H1 (cell line): ENCODE measurements around the gene ADAMTS6. TPM values are rescaled to one million over a fixed set of nuclear protein-coding genes. Genes with fewer than 3 reads are reported as not detected.

Source experiments
- CTCF ChIA-PET: fragments of 300-600 bp; sonication (Branson Sonifier 250); formaldehyde crosslinking; loops from one replicate; lab custom pipeline; 2021; ENCODE audit not compliant: partially characterized antibody; lab: Charles Lee
- POLR2A ChIA-PET: fragments of 300-600 bp; sonication (Branson Sonifier 250); formaldehyde crosslinking; loops from one replicate; lab custom pipeline; 2021; ENCODE audit warnings: inconsistent platforms; ENCODE audit not compliant: partially characterized antibody; lab: Charles Lee
- DNase-seq, 2 experiments: peaks; one replicate each; pipeline versions ENCODE4 v3.0.0 to v3.0.0-alpha.2; 2010 to 2022; ENCODE audit warnings: low spot score in 2 of 2, low read depth in 1 of 2, mixed read lengths in 1 of 2
- FAIRE-seq: peaks from 2 replicates; lab custom pipeline; 2011; peaks lifted over from hg19 to GRCh38; lab: Jason Lieb, UNC
- H2AFZ ChIP-seq: 2 replicates; pipeline ENCODE4 v1.8.1; 2012; ENCODE audit warnings: low read length, inconsistent platforms
- H2AK5ac ChIP-seq: 2 replicates; pipeline ENCODE4 v1.6.1; 2013; ENCODE audit warnings: low read depth, low read length
- H2BK120ac ChIP-seq: replicated peaks from 2 replicates; pipeline ENCODE3; 2013; ENCODE audit warnings: low read depth, low read length, inconsistent platforms
- H2BK12ac ChIP-seq: 2 replicates; pipeline ENCODE4 v1.6.1; 2013; ENCODE audit warnings: low read depth, low read length
- H2BK15ac ChIP-seq: 2 replicates; pipeline ENCODE4 v1.6.1; 2013; ENCODE audit warnings: low read length
- H2BK20ac ChIP-seq: 2 replicates; pipeline ENCODE4 v1.6.1; 2013; ENCODE audit warnings: low read length
- H2BK5ac ChIP-seq: 2 replicates; pipeline ENCODE4 v1.6.1; 2013; ENCODE audit warnings: low read depth, low read length
- H3K14ac ChIP-seq: 2 replicates; pipeline ENCODE4 v1.6.1; 2013; ENCODE audit warnings: inconsistent platforms; ENCODE audit not compliant: insufficient read length
- H3K18ac ChIP-seq: 2 replicates; pipeline ENCODE4 v1.6.1; 2013; ENCODE audit warnings: low read length; ENCODE audit errors: extremely low read depth
- H3K23ac ChIP-seq: 2 replicates; pipeline ENCODE4 v1.6.1; 2013; ENCODE audit warnings: inconsistent platforms; ENCODE audit not compliant: insufficient read length
- H3K23me2 ChIP-seq: 2 replicates; pipeline ENCODE4 v1.6.1; 2013; ENCODE audit warnings: low read depth, low read length
- H3K27ac ChIP-seq: 2 replicates; pipeline ENCODE4 v1.6.1; 2011; ENCODE audit warnings: low read depth, low read length, inconsistent platforms
- H3K27me3 ChIP-seq, 4 experiments: replicated peaks in 1 of 4; 1 replicate in 1 of 4; 2 replicates in 3 of 4; pipeline versions ENCODE4 v1.6.1 to v1.8.1; 2011 to 2013; ENCODE audit warnings: low read length in 3 of 4, mild to moderate bottlenecking in 3 of 4, inconsistent platforms in 2 of 4, mixed read lengths in 2 of 4, moderate library complexity in 1 of 4; ENCODE audit not compliant: control insufficient read depth in 3 of 4, insufficient read depth in 3 of 4; ENCODE audit errors: extremely low read depth in 1 of 4
- H3K36me3 ChIP-seq, 4 experiments: 2 replicates each; pipeline versions ENCODE4 v1.6.1 to v1.8.1; 2011 to 2013; ENCODE audit warnings: mild to moderate bottlenecking in 4 of 4, low read length in 3 of 4, moderate library complexity in 2 of 4, control low read depth in 1 of 4, inconsistent platforms in 1 of 4; ENCODE audit not compliant: insufficient read depth in 4 of 4, control insufficient read depth in 2 of 4
- H3K4ac ChIP-seq: replicated peaks from 2 replicates; pipeline ENCODE3; 2013; ENCODE audit warnings: low read length, low read depth, mixed read lengths, inconsistent platforms; ENCODE audit not compliant: insufficient read length
- H3K4me1 ChIP-seq, 4 experiments: replicated peaks in 1 of 4; 1 replicate in 1 of 4; 2 replicates in 3 of 4; pipeline versions ENCODE4 v1.6.1 to v1.8.1; 2011 to 2013; ENCODE audit warnings: low read length in 3 of 4, inconsistent platforms in 2 of 4, mixed read lengths in 1 of 4; ENCODE audit not compliant: insufficient read depth in 4 of 4, control insufficient read depth in 3 of 4
- H3K4me2 ChIP-seq, 2 experiments: 2 replicates each; pipeline versions ENCODE4 v1.6.1 to v1.8.1; 2011 to 2013; ENCODE audit warnings: low read depth in 2 of 2, low read length in 2 of 2, control low read depth in 1 of 2, inconsistent platforms in 1 of 2, mild to moderate bottlenecking in 1 of 2; ENCODE audit not compliant: insufficient read depth in 1 of 2
- H3K4me3 ChIP-seq, 4 experiments: fragments of 200-600, 300-600 bp in 1 of 4; sonication (generic), shearing (Covaris generic), sonication (Bioruptor Twin) in 1 of 4; 2 replicates each; pipeline versions ENCODE4 v1.5.1 to v1.8.1; 2011 to 2016; ENCODE audit warnings: low read length in 4 of 4, low read depth in 3 of 4, control low read depth in 2 of 4, inconsistent platforms in 2 of 4, mild to moderate bottlenecking in 2 of 4, mixed read lengths in 1 of 4, moderate library complexity in 1 of 4; ENCODE audit not compliant: insufficient read depth in 2 of 4; ENCODE audit errors: extremely low read depth in 1 of 4
- H3K56ac ChIP-seq: replicated peaks from 2 replicates; pipeline ENCODE3; 2013; ENCODE audit warnings: low read depth, mild to moderate bottlenecking, mixed read lengths, low read length, inconsistent platforms; ENCODE audit not compliant: insufficient read length
- H3K79me1 ChIP-seq: 2 replicates; pipeline ENCODE4 v1.6.1; 2013; ENCODE audit warnings: low read depth, low read length, control low read depth
- H3K79me2 ChIP-seq, 2 experiments: 2 replicates each; pipeline versions ENCODE4 v1.6.1 to v1.8.1; 2012 to 2013; ENCODE audit warnings: low read length in 2 of 2, mild to moderate bottlenecking in 2 of 2, inconsistent platforms in 1 of 2; ENCODE audit not compliant: insufficient read depth in 2 of 2, control insufficient read depth in 1 of 2
- H3K9ac ChIP-seq, 4 experiments: replicated peaks in 1 of 4; 1 replicate in 1 of 4; 2 replicates in 3 of 4; pipeline versions ENCODE4 v1.6.1 to v1.8.1; 2011 to 2013; ENCODE audit warnings: low read depth in 3 of 4, low read length in 3 of 4, control low read depth in 2 of 4, mild to moderate bottlenecking in 2 of 4, moderate library complexity in 2 of 4, inconsistent platforms in 1 of 4; ENCODE audit errors: extremely low read depth in 1 of 4
- H3K9me3 ChIP-seq, 2 experiments: 2 replicates each; pipeline versions ENCODE4 v1.6.1 to v1.8.1; 2012 to 2013; ENCODE audit warnings: mild to moderate bottlenecking in 2 of 2, moderate library complexity in 2 of 2, control low read depth in 1 of 2, inconsistent platforms in 1 of 2, low read depth in 1 of 2, low read length in 1 of 2, mixed read lengths in 1 of 2; ENCODE audit not compliant: insufficient read depth in 2 of 2
- H4K20me1 ChIP-seq, 2 experiments: replicated peaks in 1 of 2; 2 replicates each; pipeline versions ENCODE3 to v1.8.1; 2011 to 2013; ENCODE audit warnings: inconsistent platforms in 2 of 2, low read length in 2 of 2, mild to moderate bottlenecking in 1 of 2; ENCODE audit not compliant: insufficient read depth in 2 of 2, control insufficient read depth in 1 of 2
- H4K5ac ChIP-seq: 2 replicates; pipeline ENCODE4 v1.6.1; 2013; ENCODE audit warnings: low read length, low read depth, mixed read lengths, inconsistent platforms; ENCODE audit not compliant: insufficient read length
- H4K8ac ChIP-seq: 2 replicates; pipeline ENCODE4 v1.8.0; 2013; ENCODE audit warnings: mild to moderate bottlenecking, moderate library complexity, low read length, inconsistent platforms; ENCODE audit not compliant: insufficient read depth; ENCODE audit errors: extremely low read depth
- H4K91ac ChIP-seq: replicated peaks from 2 replicates; pipeline ENCODE3; 2013; ENCODE audit warnings: low read length, mixed read lengths, inconsistent platforms; ENCODE audit not compliant: insufficient read length
- BACH1 ChIP-seq: IDR thresholded peaks from 2 replicates; pipeline ENCODE4 v1.6.1; 2012; ENCODE audit warnings: low read length, improper control_type of control experiment
- EZH2 ChIP-seq: fragments of 200-600 bp; sonication (generic); IDR thresholded peaks from 2 replicates; pipeline ENCODE4 v1.7.1; 2012; ENCODE audit warnings: low read depth, mild to moderate bottlenecking, moderate library complexity, low read length, inconsistent platforms; ENCODE audit not compliant: severe bottlenecking
- FOSL1 ChIP-seq: IDR thresholded peaks from 2 replicates; pipeline ENCODE4 v1.6.1; 2011; ENCODE audit warnings: mild to moderate bottlenecking, low read depth, low read length, moderate library complexity; ENCODE audit not compliant: insufficient read depth
- KDM4A ChIP-seq: IDR thresholded peaks from one replicate; pipeline ENCODE4 v1.7.1; 2012; ENCODE audit warnings: low read depth, mild to moderate bottlenecking, moderate library complexity, low read length, inconsistent platforms; ENCODE audit not compliant: severe bottlenecking
- POLR2AphosphoS5 ChIP-seq: IDR thresholded peaks from 2 replicates; pipeline ENCODE4 v1.6.1; 2011; ENCODE audit warnings: low read depth, low read length
- SP1 ChIP-seq: IDR thresholded peaks from 2 replicates; pipeline ENCODE4 v1.6.1; 2011; ENCODE audit warnings: low read depth, low read length
- WGBS, 2 experiments: shearing (Covaris generic) in 1 of 2; methylation state at CpG; one replicate each; pipeline versions ENCODE4 v1.1.6 to v1.1.7; 2013 to 2015; ENCODE audit warnings: low lambda C conversion rate in 2 of 2, mixed read lengths in 2 of 2, inconsistent platforms in 1 of 2, low coverage in 1 of 2, missing lambda C conversion rate in 1 of 2; ENCODE audit not compliant: insufficient replicate concordance in 2 of 2, insufficient coverage in 1 of 2, insufficient read length in 1 of 2; ENCODE audit errors: extremely low coverage in 1 of 2, missing lambda C conversion rate in 1 of 2; 5-methylcytosine and 5-hydroxymethylcytosine counted together
- polyA plus RNA-seq, 7 experiments: library from polyadenylated mRNA; depleted of rRNA in 3 of 7; stranded (reverse) in 5 of 7; unstranded in 2 of 7; fragments of >200 nt in 5 of 7; fragments of 200-250 nt in 2 of 7; gene quantifications; 1 replicate in 5 of 7; 2 replicates in 1 of 7; 4 replicates in 1 of 7; pipeline versions ENCODE4 v1.2.1 to v1.2.3, GENCODE V29; 2011 to 2013; ENCODE audit warnings: missing spikeins in 2 of 7, mixed read lengths in 2 of 7
- total RNA-seq: library from RNA; stranded (reverse); fragmentation: NEBNext Ultra II Directional; extraction: Animal tissue kit (Norgen Biotek cat#: 25700); gene quantifications from 2 replicates; pipeline ENCODE4 v1.2.1, GENCODE V29; 2021

Gene ADAMTS6
- total and polyA plus RNA-seq, 2 of the 8 experiments (the other 6 are each of a cell fraction or from before 2014, with no cell fraction given) = 0.74 to 2.4 TPM

GRCh38 chr5:65288657-65289056, 193.1 kb downstream of the ADAMTS6 start:
- H2AFZ ChIP-seq = no peak overlapping the region
- no peak overlapping the region for H3K9ac ChIP-seq
- no peak overlapping the region for H3K18ac ChIP-seq
- FAIRE-seq = no peak
- no peak overlapping the region for H4K8ac ChIP-seq
- no peak overlapping the region for H2BK12ac ChIP-seq
- H4K91ac ChIP-seq = no peak overlapping the region
- H2BK120ac ChIP-seq = no peak overlapping the region
- H3K56ac ChIP-seq = no peak overlapping the region
- CTCF ChIA-PET = no interaction called here
- no peak overlapping the region for H3K23ac ChIP-seq
- H2BK20ac ChIP-seq = no peak overlapping the region
- no peak for DNase-seq
- no peaks in the 10 kb centered on the region for H3K4me1 ChIP-seq
- no peaks in the 10 kb centered on the region for H3K27me3 ChIP-seq
- H3K23me2 ChIP-seq = no peaks in the 10 kb centered on the region
- no peak overlapping the region for H2AK5ac ChIP-seq
- no peaks in the 10 kb centered on the region for H4K20me1 ChIP-seq
- 91% methylated on average over 2 of the region's 2 CpGs; no CpG with 5 or more reads in 1 of the 2 experiments for WGBS, 2 experiments
- POLR2A ChIA-PET = no interaction called here
- no peak overlapping the region for H2BK15ac ChIP-seq
- H3K4me2 ChIP-seq = no peak overlapping the region
- no peak overlapping the region for H3K14ac ChIP-seq
- H3K4ac ChIP-seq = no peak overlapping the region
- TF ChIP-seq SP1 = no peak
- TF ChIP-seq BACH1 = no peak
- TF ChIP-seq POLR2AphosphoS5 = no peak
- TF ChIP-seq FOSL1 = no peak
- TF ChIP-seq EZH2 = no peak
- TF ChIP-seq KDM4A = no peak
- no peaks in the 10 kb centered on the region for H3K79me2 ChIP-seq
- H3K27ac ChIP-seq = no peak overlapping the region
- no peak overlapping the region for H2BK5ac ChIP-seq
- H3K79me1 ChIP-seq = no peaks in the 10 kb centered on the region
- no peak overlapping the region for H3K4me3 ChIP-seq
- no peak overlapping the region for H4K5ac ChIP-seq
- no peaks in the 10 kb centered on the region for H3K36me3 ChIP-seq
- no peaks in the 10 kb centered on the region for H3K9me3 ChIP-seq
